ENCODE results near the gene UTP11. TPM values are rescaled to one million over a fixed set of nuclear protein-coding genes. Genes with fewer than 3 reads are reported as not detected.
A peak's percentile ranks its signal among the peaks of the same experiment; 100 is the strongest.

Gene UTP11
- total RNA-seq, 1 donor from 2014 or later: 39.6 TPM

DNA sequence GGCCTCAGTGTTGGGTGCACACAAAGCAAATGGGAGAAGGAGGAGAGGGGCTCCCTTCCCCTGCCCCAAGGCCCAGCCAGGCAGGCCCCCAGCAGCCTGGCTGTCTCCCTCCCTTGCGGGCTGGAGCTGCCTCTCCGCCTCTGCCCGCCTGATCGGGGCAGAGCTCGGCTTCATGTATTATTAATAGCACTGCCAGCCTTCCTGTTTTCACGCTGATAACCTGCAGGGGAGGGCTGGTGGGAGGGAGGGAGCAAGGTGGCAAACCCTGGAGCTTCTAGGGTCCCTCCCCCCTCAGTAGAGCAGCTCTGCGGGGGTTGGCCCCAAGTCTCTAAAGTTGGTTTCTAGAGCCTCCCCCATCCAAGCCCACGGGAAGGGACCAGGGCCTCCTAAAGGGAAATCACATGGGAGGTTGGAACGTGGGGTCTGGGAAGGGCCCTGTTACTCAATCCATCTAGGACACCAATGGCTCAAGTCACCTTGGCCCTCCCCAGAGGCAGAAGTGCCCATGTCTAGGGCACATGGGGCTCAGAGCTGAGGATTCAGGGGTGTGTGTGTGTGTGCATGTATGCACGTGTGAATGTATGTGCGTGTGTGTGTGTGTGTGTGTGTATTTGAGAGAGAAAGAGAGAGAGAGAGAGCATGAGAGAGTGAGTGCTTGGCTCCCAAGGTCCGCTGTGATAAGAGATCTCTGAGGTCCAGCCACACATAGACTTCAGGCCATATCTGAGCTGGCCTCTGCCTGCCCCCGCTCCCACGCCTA, 55.9 kb downstream of the UTP11 start:
- intact Hi-C loops (cut with micrococcal nuclease): no loop called here
- peaks cover 7% of the 10 kb centered on the region for H3K4me1 ChIP-seq
- peaks cover 93% of the 10 kb centered on the region for H3K27me3 ChIP-seq (ENCODE audit: low read depth)
- no peaks in the 10 kb centered on the region for H3K9me3 ChIP-seq (replicated peaks)
- H3K36me3 ChIP-seq: no peaks in the 10 kb centered on the region
- H3K27ac ChIP-seq (replicated peaks): no peak overlapping the region
- H3K4me3 ChIP-seq: no peak overlapping the region
- DNase-seq: no peak
- TF ChIP-seq, protein P1, sequence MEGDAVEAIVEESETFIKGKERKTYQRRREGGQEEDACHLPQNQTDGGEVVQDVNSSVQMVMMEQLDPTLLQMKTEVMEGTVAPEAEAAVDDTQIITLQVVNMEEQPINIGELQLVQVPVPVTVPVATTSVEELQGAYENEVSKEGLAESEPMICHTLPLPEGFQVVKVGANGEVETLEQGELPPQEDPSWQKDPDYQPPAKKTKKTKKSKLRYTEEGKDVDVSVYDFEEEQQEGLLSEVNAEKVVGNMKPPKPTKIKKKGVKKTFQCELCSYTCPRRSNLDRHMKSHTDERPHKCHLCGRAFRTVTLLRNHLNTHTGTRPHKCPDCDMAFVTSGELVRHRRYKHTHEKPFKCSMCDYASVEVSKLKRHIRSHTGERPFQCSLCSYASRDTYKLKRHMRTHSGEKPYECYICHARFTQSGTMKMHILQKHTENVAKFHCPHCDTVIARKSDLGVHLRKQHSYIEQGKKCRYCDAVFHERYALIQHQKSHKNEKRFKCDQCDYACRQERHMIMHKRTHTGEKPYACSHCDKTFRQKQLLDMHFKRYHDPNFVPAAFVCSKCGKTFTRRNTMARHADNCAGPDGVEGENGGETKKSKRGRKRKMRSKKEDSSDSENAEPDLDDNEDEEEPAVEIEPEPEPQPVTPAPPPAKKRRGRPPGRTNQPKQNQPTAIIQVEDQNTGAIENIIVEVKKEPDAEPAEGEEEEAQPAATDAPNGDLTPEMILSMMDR (IDR thresholded peaks at IDR 0.05; ENCODE audit: borderline replicate concordance): no peak

DNA sequence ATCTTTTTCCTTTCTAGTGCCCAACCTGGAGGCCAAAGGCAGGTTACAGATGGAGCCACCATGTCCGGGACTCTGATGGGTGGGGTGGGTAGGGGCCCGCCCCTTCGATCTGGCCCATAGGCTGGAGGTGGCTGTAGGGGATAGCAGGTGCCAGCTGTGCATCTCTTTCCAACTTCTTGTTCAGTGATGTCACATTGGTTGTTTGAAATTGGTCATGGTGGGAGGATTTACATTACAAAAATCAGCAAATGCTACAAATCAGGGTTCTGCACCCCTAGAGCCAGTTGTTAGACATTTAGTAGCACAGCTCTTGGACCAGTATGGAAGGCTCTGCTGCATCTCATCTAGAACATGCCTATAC, 56.4 kb downstream of the UTP11 start:
- no peak for DNase-seq
- Histone ChIP-seq H3K27ac (replicated peaks) (no peak overlapping the region), H3K4me3 (no peak overlapping the region), H3K36me3 (no peaks in the 10 kb centered on the region), H3K27me3 (ENCODE audit: low read depth) (peaks cover 96% of the 10 kb centered on the region), H3K4me1 (peaks cover 7% of the 10 kb centered on the region), H3K9me3 (replicated peaks) (no peaks in the 10 kb centered on the region)
- intact Hi-C loops (cut with micrococcal nuclease): no loop called here
- TF ChIP-seq, protein P1 (IDR thresholded peaks at IDR 0.05; ENCODE audit: borderline replicate concordance): no peak

DNA sequence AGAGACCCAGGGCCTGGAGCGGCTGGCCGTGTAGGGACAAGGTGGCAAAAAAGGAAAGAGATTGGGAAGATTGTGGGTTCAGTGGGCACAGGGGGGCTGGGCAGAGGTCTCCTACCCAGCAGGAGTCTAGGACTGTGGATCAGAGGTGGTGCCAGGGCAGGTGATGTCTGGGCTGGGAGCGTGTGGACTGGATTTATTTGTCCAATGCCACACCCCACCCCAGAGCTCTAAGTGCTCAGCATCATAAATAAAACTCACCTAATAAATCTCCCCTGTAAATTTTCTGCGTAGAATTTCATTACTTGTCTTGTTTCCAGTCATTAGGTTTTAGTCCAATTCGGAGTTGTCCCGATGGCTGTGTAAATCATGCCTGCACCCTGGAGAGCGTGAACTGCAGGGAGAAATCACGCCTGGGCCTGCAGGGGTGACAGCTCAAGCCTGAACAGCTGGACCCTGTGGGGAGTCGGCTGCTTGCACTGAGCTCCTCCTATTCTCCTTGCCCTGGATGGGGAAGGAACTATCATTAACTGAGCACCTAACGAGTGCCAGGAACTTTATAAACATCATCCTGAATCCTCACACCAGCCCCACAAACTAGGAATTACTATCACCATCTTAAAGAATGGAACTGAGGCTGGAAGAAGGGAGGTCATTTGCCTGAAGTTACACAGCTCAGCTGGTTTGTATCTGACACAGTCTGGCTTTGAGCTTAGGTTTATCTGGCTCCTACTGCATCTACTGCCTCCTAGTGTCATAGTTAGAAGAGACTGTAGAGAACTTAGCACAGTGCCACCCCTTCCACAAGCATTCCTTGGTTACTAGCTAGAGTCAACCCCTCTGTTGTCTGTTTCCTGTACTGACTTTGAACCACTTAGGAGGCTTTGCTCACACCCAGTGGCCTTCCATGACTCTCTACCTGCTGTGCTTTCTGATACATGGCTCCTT, 59.0 kb downstream of the UTP11 start:
- TF ChIP-seq, protein P1 (IDR thresholded peaks at IDR 0.05; ENCODE audit: borderline replicate concordance): peak; percentile 28
- no peaks in the 10 kb centered on the region for H3K9me3 ChIP-seq (replicated peaks)
- peaks cover 7% of the 10 kb centered on the region for H3K4me1 ChIP-seq
- H3K4me3 ChIP-seq: no peak overlapping the region
- no peak overlapping the region for H3K27ac ChIP-seq (replicated peaks)
- H3K27me3 ChIP-seq (ENCODE audit: low read depth): peaks cover 94% of the 10 kb centered on the region
- intact Hi-C loops (cut with micrococcal nuclease): no loop called here
- DNase-seq: no peak
- no peaks in the 10 kb centered on the region for H3K36me3 ChIP-seq

DNA sequence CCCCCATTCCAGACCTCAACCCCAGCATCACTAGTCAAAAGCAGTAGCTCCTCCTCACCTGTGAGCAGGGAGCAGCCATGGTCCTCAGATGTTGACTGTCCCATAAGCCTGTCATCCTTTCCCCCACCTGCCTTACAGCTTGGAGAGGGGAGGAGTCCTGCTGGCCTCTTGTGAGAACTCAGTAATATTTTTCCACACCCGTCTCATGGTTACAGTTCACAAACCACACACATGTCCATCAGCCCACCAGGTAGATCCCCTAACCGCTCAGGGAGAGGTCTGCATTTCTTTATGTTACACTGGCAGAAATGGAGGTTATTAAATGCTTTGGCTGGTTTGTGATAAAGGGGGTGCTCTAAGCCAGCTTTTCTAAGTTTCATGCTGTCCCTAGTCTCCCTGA, 60.3 kb downstream of the UTP11 start:
- Histone ChIP-seq H3K36me3 (no peaks in the 10 kb centered on the region), H3K9me3 (replicated peaks) (no peaks in the 10 kb centered on the region), H3K4me1 (peaks cover 6% of the 10 kb centered on the region), H3K27ac (replicated peaks) (no peak overlapping the region), H3K27me3 (ENCODE audit: low read depth) (peaks cover 89% of the 10 kb centered on the region), H3K4me3 (no peak overlapping the region)
- TF ChIP-seq, protein P1 (IDR thresholded peaks at IDR 0.05; ENCODE audit: borderline replicate concordance): no peak
- intact Hi-C loops (cut with micrococcal nuclease): no loop called here
- DNase-seq: no peak

DNA sequence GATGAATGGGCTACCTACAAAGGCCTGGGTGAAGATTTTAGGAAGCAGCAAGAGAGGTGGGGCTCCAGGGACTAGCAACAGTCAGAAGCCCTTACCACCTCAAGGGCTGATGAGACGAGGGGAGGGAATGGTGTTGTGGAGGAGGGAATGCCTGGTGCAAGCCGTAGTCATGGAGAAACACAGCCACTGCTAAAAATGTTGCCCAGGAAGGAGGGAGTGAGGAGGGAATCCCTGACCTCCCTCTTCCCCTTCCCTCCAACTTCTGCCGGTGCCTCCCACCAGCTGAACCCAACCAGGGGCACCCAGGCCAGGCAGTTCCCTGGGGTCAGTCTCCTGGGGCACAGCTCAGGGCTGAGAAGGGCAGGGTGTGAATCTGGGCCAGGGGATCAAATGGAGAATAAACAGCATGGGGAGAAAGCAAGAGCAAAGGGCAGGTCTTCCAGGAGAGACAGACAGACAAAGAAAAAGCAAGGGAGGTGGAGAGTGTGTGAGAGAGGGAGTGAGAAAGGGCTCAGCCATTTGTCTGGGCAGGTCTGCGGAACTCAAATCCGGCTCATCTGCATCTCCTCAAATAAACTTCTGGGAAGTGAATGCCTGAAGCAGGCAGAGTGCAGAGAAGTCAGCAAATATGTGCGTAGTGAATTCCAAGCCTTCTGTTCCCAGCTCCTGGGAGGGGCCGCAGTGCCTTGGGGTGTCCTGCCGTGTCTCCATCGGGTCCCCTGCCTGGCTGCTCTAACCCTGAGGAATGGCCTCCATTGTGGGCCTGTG, 61.2 kb downstream of the UTP11 start:
- no peak for DNase-seq
- Histone ChIP-seq H3K9me3 (replicated peaks) (no peaks in the 10 kb centered on the region), H3K27me3 (ENCODE audit: low read depth) (peaks cover 81% of the 10 kb centered on the region), H3K4me1 (no peaks in the 10 kb centered on the region), H3K36me3 (no peaks in the 10 kb centered on the region), H3K4me3 (no peak overlapping the region), H3K27ac (replicated peaks) (no peak overlapping the region)
- TF ChIP-seq, protein P1 (IDR thresholded peaks at IDR 0.05; ENCODE audit: borderline replicate concordance): no peak
- intact Hi-C loops (cut with micrococcal nuclease): no loop called here
